ENCODE data around the gene ABTB2.

ABTB2 gene

GRCh38 chr11:34311126-34311525, 46.7 kb downstream of the ABTB2 start:
- no peak for DNase-seq

DNA sequence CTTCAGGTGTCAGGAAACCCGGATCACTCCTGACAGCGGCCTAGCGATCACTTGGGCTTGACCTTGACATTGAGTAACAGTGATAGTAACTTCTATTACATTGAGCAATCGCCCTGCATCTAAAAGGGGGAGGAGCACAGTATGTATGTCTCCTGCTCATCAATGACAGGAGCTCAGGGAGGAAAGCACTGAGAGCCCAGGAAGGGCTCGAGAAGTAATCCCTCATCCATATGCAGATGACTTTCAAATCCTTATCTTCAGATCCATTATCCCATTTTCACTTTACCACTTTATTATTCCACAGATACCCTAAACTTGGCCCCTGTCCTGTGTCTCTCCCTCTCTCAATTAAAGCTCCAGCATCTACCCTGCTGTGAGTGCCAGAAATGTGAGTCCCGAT, 47.8 kb downstream of the ABTB2 start:
- DNase-seq: no peak

DNA sequence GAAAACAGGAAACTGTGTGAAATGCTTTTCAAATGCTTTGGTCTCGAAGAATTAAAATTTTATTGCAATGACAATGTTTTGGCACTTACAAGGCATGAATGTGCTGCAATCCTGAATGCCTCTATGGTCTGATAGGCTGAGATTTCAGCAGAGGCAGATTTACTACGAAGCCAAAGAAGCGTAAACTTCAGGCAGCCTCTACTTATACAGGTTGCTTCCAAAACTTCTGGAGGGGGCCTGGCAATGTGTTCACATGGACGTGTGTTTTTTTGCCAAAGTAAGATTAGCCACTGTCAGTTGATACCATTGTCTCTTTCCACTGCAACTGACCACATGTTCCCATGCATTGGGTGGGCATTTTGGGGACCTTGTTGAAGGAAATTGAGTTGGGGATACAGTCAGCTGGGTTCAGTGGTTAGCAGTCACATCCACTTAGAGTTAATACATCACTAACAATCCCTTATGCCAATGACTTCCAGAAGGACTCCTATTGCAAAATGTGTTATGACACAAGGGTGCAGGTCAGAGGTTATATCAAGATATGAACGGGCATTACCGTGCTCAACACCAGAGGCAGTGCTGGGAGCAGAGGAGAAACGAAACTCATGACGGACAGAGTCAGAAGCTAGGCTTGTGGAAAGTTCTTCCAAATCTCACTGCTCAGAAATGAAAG, 48.8 kb downstream of the ABTB2 start:
- no peak for DNase-seq

- DNase-seq: no peak
Observed at GRCh38 chr11:34308049-34308912, 49.5 kb downstream of the ABTB2 start.

DNA sequence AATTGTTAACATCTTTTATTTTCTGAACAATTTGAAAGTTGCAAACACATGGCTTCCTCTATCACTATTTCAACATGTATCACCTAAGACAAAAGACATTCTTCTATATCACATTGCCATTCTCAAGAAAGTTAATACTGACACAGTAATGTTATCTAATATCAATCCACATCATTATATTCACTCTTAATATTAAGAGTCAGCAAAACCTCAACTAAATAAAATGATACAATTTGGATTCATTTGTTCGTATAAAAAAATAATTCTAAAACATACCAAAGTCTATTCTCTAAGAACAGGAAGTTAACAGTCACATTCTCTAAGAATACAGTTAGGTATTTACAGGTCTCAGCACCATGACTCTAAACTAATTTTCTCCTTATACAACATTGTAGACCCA, 52.0 kb downstream of the ABTB2 start:
- DNase-seq: no peak

- DNase-seq: no peak
Observed at GRCh38 chr11:34305193-34305592, 52.6 kb downstream of the ABTB2 start.

DNA sequence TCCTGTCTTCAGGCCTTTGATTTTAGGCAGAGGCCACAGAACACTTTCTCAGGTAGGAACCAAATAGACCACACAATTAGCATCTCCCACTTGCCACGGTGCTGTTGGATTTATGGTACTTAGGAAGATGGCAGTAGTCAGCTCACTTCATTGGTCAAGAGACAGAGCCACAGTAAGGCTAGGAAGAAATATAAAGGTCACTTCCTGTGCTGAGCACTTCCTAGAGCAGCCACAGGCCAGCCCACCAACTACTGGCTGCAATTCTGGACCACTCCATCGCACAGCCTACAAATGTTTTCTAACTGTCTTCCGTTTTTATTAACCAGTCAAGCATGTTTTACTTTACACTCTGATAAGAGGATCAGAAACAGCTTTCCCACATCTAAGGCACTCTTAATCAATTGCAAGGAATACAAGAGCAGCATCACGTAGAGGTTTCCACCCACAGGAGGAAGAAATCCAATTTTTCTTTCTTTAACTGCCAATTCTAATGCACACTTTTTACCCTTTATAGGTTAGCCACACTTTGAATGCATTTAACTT, 54.7 kb downstream of the ABTB2 start:
- DNase-seq: no peak

DNA sequence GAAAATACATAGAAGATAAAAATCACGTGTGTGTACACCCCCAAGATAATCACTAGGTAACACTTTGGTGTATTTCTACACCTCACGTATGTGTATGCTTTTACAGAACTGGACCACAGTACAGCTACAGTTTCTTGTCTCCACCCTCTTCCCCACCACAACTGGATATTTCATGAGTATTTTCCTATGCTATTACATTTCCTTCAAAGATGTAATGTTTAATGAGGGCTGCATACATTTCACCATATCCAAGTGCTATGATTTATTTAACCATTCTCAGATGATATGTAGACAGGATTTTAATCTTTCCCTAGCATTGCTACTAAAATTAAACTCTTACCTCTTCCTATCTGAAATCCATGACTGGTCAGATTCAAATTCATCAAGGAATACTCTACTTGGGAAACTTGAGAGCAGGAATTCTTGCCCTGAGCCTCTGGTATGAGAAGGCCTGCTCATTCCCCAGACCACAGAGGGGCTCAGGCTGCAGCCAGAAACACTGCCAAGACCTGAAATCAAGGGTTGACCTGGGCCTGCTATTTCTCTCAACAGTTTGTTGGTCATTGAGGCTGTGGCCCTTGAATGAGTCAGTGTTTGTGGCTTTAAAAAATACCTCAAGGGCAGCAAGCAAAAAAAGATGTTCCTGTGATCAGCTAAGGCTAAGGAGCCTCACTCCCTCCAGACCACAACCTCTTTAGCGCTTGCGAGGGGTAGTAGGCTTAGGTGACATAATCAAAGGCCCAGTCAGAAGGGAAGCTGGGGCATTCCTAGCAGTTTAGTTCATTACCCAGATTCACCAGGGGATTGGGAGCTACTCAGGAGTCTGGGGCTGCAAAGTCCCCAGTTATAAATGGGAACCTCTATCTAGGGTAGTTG, 55.5 kb downstream of the ABTB2 start:
- DNase-seq: no peak

- no peak for DNase-seq
Observed at GRCh38 chr11:34300926-34301295, 56.9 kb downstream of the ABTB2 start.

DNA sequence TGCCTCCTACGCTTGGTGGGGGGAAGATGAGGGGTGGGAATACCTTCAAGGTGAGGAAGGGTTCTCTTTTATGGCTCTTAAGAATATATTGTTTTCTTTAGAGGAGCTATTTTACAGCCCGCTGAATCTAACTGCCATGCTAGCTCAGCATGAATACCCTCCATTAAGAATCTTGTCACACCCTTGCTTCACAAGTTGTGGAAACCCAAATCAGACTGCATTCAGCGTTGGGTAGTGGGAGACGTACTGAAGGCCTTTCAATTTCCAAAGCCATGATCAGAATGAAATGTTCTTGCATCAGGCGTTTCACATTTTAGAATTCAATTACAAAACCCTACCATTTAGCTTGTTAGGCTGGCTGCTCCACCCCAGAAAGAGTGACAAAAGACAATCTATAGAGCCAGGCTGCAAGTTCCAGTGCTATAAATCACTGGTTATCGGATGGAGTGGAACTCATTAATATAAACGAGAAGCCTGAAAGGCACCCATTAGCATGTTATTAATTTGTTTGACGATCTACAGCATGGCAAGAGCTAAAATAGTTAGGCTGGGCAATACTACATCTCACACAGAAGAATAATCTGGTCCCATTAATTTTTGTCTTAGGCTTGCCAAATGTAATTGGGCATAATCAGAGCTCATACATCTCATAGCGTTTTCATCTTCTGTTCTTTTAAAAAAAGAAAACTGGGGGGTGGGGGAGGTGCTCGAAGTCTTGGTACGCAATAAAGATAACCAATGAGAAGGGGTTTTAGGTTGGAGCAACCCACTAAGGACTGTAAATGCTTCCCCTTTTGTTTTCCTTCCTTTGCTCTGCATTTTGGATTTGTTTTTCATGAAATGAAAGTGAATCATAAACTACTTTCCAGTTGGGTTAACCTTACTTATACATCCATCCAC, 57.5 kb downstream of the ABTB2 start:
- DNase-seq: no peak

- no peak for DNase-seq
Observed at GRCh38 chr11:34299284-34299972, 58.4 kb downstream of the ABTB2 start.

DNA sequence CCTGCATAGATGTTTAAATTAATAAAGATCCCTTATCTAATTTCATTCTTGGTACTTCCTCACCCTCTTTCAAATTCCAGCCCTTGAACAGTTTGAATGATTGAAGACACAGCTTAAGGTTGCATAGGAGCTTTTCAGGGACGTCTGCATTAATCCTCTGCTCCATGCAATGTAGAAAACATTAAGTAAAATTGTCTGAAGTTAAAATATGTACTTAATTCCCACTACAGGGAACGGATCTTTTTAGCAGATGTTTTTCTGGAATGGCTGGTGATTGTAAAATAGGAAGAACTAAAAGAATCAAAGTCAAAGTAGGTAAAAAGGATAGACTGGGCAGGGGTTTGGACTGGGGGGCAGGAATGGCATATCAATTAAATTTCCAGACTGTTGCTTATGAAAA, 58.9 kb downstream of the ABTB2 start:
- no peak for DNase-seq

DNA sequence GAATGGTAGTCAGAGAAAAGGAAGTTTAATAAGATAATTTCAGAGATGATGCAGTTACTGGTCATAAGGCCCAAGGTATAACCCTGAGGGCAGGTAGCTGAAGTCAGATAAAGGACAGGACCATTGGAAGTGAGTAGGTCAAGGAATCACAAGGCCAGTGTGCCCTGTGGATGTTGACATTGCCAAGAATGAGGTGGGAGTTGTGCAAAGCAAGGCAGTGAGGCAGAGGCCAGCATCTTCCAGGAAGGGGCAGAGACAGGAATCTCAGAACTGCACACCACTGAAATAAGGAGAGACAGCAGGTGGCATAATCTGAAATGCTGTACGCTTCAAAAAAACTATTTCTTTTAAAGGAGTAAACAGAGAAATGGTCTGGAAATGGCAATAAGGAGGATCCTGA, 61.4 kb downstream of the ABTB2 start:
- DNase-seq: no peak

DNA sequence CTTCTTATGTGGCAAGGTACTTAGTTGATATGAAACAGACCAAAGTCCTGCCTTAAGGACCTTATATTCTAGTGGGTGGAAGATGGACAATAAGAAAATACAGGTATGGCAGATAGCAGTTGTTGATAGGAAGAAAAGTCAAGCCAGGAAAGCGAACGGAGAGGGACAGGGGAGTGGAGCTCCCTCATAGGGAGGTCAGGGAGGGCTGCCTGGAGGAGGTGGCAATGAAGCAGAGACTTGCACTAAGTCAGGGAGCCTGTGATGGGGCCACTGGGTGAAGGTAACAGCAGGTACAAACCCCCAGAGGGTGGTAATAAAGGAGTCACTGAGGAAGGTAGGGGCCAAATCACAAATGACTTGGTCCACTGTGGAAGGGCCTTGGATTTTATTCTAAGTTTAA, 65.3 kb downstream of the ABTB2 start:
- DNase-seq: no peak

- DNase-seq: no peak
Observed at GRCh38 chr11:34292111-34292510, 65.7 kb downstream of the ABTB2 start.

GRCh38 chr11:34290926-34291325, 66.9 kb downstream of the ABTB2 start:
- no peak for DNase-seq

GRCh38 chr11:34288492-34288891, 69.3 kb downstream of the ABTB2 start:
- no peak for DNase-seq

GRCh38 chr11:34284811-34285481, 72.9 kb downstream of the ABTB2 start:
- DNase-seq: no peak

GRCh38 chr11:34284156-34284555, 73.7 kb downstream of the ABTB2 start:
- DNase-seq: no peak

- DNase-seq: no peak
Observed at GRCh38 chr11:34280945-34281872, 76.6 kb downstream of the ABTB2 start.
